HG02973 (cell line): Measurements from ENCODE around the gene SMIM13.
A peak's percentile ranks its signal among the peaks of the same experiment; 100 is the strongest.

ENCODE experiments used
- ATAC-seq: cut with Tn5 transposase; IDR thresholded peaks from one replicate; pipeline ENCODE4 v1.9.1; 2021; ENCODE audit warnings: moderate library complexity; ENCODE audit not compliant: unreplicated experiment

The SMIM13 gene

GRCh38 chr6:11120271-11121005 lies 26.8 kb downstream of the SMIM13 start:
- ATAC-seq = no peak

- ATAC-seq = no peak
Measured at GRCh38 chr6:11121851-11122250, 28.2 kb downstream of the SMIM13 start.

GRCh38 chr6:11122380-11122779 lies 28.7 kb downstream of the SMIM13 start:
- no peak for ATAC-seq

- ATAC-seq = no peak
Measured at GRCh38 chr6:11123978-11124377, 30.3 kb downstream of the SMIM13 start.

- no peak for ATAC-seq
Measured at GRCh38 chr6:11126876-11127275, 33.2 kb downstream of the SMIM13 start.

- no peak for ATAC-seq
Measured at GRCh38 chr6:11128608-11129007, 35.0 kb downstream of the SMIM13 start.

GRCh38 chr6:11129908-11130565 lies 36.4 kb downstream of the SMIM13 start:
- no peak for ATAC-seq

GRCh38 chr6:11130605-11131004 lies 37.0 kb downstream of the SMIM13 start:
- ATAC-seq = no peak

GRCh38 chr6:11132194-11132888 lies 38.7 kb downstream of the SMIM13 start:
- ATAC-seq = no peak

- ATAC-seq = no peak
Measured at GRCh38 chr6:11133281-11133680, 39.6 kb downstream of the SMIM13 start.

GRCh38 chr6:11136809-11137208 lies 43.2 kb downstream of the SMIM13 start:
- no peak for ATAC-seq

- no peak for ATAC-seq
Measured at GRCh38 chr6:11139051-11139960, 45.7 kb downstream of the SMIM13 start.

GRCh38 chr6:11140056-11140455 lies 46.4 kb downstream of the SMIM13 start:
- no peak for ATAC-seq

- no peak for ATAC-seq
Measured at GRCh38 chr6:11141295-11141694, 47.7 kb downstream of the SMIM13 start.

GRCh38 chr6:11142296-11143027 lies 48.8 kb downstream of the SMIM13 start:
- no peak for ATAC-seq

- ATAC-seq = no peak
Measured at GRCh38 chr6:11143394-11144371, 50.0 kb downstream of the SMIM13 start.

GRCh38 chr6:11144393-11144851 lies 50.8 kb downstream of the SMIM13 start:
- ATAC-seq = peak; percentile 66

- no peak for ATAC-seq
Measured at GRCh38 chr6:11146117-11146826, 52.6 kb downstream of the SMIM13 start.
